ENCODE results near the gene SMCO2.

Gene SMCO2

GRCh38 chr12:27453421-27453820 is 6.9 kb downstream of the SMCO2 start:
- no peak for DNase-seq (ENCODE audit: low read depth)

- DNase-seq (ENCODE audit: low read depth) = no peak
Measured at GRCh38 chr12:27455589-27455988, 9.1 kb downstream of the SMCO2 start.

- DNase-seq (ENCODE audit: low read depth) = no peak
Measured at GRCh38 chr12:27456618-27457017, 10.1 kb downstream of the SMCO2 start.

- DNase-seq (ENCODE audit: low read depth) = no peak
Measured at GRCh38 chr12:27460471-27460978, 14.0 kb downstream of the SMCO2 start.

GRCh38 chr12:27462151-27462694 is 15.7 kb downstream of the SMCO2 start:
- no peak for DNase-seq (ENCODE audit: low read depth)

- DNase-seq (ENCODE audit: low read depth) = no peak
Measured at GRCh38 chr12:27462851-27463250, 16.3 kb downstream of the SMCO2 start.

- DNase-seq (ENCODE audit: low read depth) = no peak
Measured at GRCh38 chr12:27463511-27464219, 17.1 kb downstream of the SMCO2 start.

GRCh38 chr12:27464220-27464554 is 17.7 kb downstream of the SMCO2 start:
- DNase-seq (ENCODE audit: low read depth) = peak; percentile 74

GRCh38 chr12:27467641-27468040 is 21.1 kb downstream of the SMCO2 start:
- no peak for DNase-seq (ENCODE audit: low read depth)

GRCh38 chr12:27468241-27468640 is 21.7 kb downstream of the SMCO2 start:
- no peak for DNase-seq (ENCODE audit: low read depth)

- DNase-seq (ENCODE audit: low read depth) = no peak
Measured at GRCh38 chr12:27469176-27469736, 22.7 kb downstream of the SMCO2 start.

GRCh38 chr12:27472604-27473003 is 26.1 kb downstream of the SMCO2 start:
- DNase-seq (ENCODE audit: low read depth) = no peak

- no peak for DNase-seq (ENCODE audit: low read depth)
Measured at GRCh38 chr12:27474344-27474743, 27.8 kb downstream of the SMCO2 start.

GRCh38 chr12:27477049-27477448 is 30.5 kb downstream of the SMCO2 start:
- DNase-seq (ENCODE audit: low read depth) = no peak

- no peak for DNase-seq (ENCODE audit: low read depth)
Measured at GRCh38 chr12:27478949-27479348, 32.4 kb downstream of the SMCO2 start.

- no peak for DNase-seq (ENCODE audit: low read depth)
Measured at GRCh38 chr12:27480016-27480415, 33.5 kb downstream of the SMCO2 start.

GRCh38 chr12:27486961-27487360 is 40.4 kb downstream of the SMCO2 start:
- DNase-seq (ENCODE audit: low read depth) = no peak

GRCh38 chr12:27488479-27488878 is 41.9 kb downstream of the SMCO2 start:
- no peak for DNase-seq (ENCODE audit: low read depth)

GRCh38 chr12:27491226-27491625 is 44.7 kb downstream of the SMCO2 start:
- no peak for DNase-seq (ENCODE audit: low read depth)

- no peak for DNase-seq (ENCODE audit: low read depth)
Measured at GRCh38 chr12:27493260-27493940, 46.9 kb downstream of the SMCO2 start.

- DNase-seq (ENCODE audit: low read depth) = no peak
Measured at GRCh38 chr12:27497446-27497845, 50.9 kb downstream of the SMCO2 start.

- DNase-seq (ENCODE audit: low read depth) = no peak
Measured at GRCh38 chr12:27498149-27498548, 51.6 kb downstream of the SMCO2 start.

- DNase-seq (ENCODE audit: low read depth) = no peak
Measured at GRCh38 chr12:27498761-27499160, 52.2 kb downstream of the SMCO2 start.
